Stimulated activated naive CD8-positive, alpha-beta T cell treated with anti-CD3 and anti-CD28 coated beads, Interleukin-15, Interleukin-2, amounts not matched to agents 100 U/mL and 50 U/mL, for 24 hours (primary cell): ENCODE data around the gene GPR151.
"Not testable (repeated sequence)": the region's sequence is repeated elsewhere in the genome, so short reads cannot be mapped to it uniquely, and the experiment has no call there.

ENCODE experiments used
- ATAC-seq: fragments of 150-1000 bp; cut with Tn5 transposase; one replicate; pipeline ENCODE4 v1.10.0; 2021
- DNase-seq: peaks from one replicate; pipeline ENCODE4 v3.0.0; 2021

The GPR151 gene

DNA sequence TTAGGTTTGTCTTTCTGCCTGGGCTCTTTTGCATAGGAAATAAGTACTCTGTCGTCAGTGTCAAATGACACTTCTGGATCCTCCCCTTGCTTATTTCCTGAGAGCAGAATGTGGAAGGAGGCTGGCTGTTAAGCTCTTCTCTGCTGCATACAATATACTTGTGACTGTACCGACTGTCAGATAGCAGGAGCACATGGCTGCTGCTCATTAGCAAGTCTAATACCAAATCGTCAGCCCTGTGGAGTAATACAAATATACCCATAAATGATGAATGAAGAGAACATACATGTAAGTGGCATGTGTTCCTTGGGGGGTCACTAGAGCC is at the start of gene GPR151:
Gene GPR151 (minus strand): TSS at position 40 of the 325 bp plus-strand sequence. CDS start 77 bp downstream, outside the sequence.
- DNase-seq (no peak), ATAC-seq (no peak)

DNA sequence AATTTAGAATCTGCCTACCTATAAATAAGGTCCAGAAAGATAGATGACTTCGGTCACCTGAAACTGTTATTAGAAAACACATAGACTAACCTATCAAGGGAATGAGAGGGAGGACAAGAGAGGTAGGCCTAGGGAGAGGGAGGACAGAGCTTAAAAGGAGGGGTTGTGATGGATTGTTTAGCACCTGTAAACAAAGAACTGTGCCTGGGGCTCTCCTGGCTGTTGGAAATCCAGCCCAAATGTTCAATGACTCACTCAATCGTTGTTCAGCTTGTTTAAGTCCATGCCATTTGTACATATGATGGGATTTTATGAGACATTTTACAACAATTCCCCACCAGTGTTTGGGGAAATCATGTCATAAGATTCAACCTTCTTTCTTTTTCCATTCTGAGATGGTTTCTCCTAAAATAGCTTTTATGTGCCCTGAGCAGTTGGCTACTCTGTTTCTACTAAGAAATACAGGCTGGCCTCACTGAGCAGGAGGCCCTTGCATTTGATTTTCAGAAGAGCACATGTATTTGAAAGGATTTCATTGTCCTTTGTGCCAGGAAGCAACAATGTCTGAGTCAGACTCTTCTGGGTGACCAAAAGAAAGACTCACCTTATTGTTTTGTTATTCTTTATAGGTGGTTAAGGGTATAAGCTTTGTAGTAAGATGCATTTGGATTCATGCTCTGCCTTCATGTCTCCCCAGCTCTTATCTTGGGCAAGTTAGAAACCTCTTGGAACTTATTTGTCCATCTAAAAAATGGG is 48.2 kb upstream of the GPR151 start:
- ATAC-seq (no peak), DNase-seq (no peak)

DNA sequence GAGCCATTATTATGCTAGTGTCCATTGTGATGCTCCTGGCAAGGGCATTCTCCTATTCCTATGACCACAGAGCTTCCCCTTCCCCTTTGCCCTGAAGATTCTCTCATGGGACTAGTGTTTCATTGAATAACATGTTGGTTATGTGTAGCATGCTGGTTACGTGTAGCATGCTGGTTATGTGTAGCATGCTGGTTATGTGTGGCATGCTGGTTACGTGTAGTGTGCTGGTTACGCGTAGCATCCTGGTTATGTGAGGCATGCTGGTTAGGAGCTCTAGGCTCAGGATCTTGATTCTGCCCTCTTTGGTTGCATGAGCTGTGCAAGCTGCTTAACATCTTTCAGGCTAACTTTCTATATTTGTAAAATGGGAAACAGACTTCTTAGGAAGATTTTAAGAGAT is 46.5 kb upstream of the GPR151 start:
- no peak for DNase-seq
- ATAC-seq, result no peak

DNA sequence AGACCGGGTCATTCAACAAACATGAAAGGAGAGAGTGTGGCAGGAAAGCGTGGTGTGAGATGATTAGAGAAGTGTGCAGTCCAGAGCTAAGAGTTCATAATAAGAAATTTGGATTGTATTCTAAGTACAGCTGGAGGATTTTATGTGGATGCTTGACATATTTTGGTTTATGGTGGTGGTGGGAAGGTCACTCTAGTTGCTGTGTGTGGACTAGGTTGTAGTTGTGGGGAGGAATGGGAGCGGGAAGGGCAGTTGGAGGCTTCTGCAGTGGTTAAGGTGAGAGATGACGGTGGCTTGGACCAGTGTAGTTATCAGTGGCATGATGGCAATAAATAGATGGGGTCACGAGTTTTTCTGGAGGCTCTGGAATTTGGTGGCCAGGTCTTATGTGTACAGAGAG is 45.7 kb upstream of the GPR151 start:
- DNase-seq (no peak), ATAC-seq (no peak)

DNA sequence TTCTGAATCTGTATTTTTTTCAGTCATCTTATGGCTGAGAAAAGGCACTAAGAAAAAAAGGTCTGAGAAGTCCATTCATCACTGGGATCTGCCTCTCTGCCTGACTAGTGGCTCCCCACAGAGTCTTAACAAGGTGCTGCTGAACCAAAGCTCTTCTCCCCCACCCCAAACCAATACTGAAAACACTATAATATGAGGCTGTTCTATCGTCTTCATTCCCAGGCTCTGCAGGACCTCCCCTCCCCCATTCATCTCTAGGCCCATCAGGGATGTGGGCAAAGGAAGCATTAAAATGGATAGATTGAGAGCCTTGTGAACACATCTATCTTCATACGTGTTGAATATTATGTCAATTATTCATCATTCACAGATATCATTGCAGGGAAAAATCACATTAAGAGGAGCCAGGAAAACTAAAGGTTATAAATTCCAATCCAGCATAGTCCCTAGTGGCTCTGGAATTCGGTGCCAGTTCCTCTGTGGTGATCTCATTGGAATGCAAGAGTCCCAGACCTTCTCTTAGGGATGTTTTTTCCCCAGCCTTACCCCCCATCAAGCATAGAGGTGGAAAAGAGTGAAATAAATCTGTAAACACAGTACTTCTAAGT is 44.3 kb upstream of the GPR151 start:
- DNase-seq (no peak), ATAC-seq (no peak)

DNA sequence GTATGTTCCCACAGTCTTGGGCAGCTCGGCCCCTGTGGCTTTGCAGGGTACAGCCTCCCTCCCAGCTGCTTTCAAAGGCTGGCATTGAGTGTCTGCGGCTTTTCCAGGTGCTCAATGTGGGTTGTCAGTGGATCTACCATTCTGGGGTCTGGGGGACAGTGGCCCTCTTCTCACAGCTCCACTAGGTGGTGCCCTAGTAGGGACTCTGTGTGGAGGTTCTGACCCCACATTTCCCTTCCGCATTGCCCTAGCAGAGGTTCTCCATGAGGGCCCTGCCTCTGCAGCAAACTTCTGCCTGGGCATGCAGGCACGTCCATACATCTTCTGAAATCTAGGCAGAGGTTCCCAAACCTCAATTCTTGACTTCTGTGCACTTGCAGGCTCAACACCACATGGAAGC is 40.9 kb upstream of the GPR151 start:
- DNase-seq, ATAC-seq: not testable (repeated sequence)

DNA sequence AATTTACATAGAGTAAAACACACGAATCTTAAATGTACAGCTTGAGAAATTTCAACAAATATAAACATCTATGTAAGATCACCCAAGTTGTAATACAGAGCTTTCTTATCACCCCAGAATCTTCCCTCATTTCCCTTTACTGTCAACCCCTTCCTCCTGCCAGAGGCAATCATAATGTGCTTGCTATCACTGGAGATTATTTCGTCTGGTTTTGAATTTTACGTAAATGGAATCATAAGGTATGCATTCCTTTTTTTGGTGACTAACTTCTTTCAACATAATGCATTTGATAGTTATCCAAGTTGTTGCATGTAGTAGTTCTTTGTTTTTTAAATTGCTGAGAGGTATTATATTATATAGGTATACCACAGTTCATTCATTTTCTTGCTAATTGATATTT is 37.5 kb upstream of the GPR151 start:
- no peak for DNase-seq
- no peak for ATAC-seq

DNA sequence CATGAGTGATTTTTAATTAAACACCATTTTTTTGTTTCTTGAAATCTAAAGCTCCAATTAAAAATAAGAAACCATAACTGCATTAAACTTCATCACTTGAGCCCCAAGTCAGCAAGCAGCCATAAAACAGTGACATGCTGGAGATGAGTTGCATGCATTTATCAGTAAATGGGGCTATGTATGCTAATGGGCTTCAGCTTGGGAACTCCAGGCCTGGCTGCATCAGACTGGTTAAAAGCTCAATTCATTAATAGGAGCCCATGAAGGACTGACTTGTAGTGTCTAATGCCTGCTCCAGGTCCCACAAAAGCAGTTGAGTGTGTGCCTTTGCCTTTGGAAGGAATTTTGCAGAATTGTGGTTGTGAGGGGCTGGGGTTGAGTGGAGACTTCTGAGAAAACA is 33.6 kb upstream of the GPR151 start:
- DNase-seq, result no peak
- ATAC-seq, result no peak

DNA sequence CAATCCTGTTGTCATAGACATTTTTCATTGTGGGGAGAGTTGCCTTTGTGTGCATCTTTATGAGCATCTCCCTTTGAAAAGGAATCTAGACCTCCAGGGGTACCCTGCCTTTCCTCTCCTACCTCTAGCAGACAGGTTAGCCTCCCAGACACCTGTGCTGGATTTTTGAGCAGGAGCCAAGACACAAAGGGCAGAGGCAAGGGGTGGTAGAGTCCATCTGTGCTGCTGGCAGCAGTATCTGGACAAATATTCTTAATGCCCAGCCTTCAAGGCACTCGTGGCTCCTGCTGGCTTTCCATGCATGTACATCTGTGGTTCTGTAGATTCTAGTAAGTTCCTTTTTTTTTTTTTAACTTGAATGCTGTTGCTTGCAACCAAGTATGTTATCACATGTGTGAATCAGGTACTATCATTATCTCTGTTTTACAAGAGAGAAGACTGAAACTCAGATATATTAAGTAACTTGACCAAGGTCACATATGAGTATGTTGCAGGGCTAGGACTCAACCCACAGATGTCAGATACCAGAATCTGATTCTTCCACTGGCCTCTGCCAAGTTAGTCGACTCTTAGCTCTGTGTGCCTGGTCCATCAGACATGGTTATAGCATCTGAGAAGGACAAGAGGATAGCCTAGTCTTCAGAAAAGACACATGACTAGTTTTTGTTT is 32.9 kb upstream of the GPR151 start:
- no peak for DNase-seq
- no peak for ATAC-seq

DNA sequence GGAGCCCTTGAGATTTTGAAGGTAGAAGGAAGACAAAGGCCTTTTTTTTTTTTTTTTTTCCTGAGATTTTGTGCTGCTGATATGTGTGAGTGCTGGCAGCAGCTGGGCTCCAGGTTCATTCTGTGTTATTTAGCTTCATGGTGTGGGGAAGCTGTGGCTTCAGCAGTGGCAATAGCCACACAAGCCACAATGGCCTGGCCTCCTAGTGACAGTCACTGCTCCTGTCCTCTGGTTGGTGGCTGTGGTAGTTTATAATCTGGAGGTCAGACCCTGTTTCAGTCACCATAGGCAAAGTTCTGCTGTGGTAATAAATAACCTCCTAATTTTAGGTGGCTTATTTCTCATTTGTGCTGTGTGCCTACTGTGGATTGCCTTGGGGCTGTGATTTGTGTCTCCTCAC is 28.2 kb upstream of the GPR151 start:
- DNase-seq (no peak), ATAC-seq (no peak)

DNA sequence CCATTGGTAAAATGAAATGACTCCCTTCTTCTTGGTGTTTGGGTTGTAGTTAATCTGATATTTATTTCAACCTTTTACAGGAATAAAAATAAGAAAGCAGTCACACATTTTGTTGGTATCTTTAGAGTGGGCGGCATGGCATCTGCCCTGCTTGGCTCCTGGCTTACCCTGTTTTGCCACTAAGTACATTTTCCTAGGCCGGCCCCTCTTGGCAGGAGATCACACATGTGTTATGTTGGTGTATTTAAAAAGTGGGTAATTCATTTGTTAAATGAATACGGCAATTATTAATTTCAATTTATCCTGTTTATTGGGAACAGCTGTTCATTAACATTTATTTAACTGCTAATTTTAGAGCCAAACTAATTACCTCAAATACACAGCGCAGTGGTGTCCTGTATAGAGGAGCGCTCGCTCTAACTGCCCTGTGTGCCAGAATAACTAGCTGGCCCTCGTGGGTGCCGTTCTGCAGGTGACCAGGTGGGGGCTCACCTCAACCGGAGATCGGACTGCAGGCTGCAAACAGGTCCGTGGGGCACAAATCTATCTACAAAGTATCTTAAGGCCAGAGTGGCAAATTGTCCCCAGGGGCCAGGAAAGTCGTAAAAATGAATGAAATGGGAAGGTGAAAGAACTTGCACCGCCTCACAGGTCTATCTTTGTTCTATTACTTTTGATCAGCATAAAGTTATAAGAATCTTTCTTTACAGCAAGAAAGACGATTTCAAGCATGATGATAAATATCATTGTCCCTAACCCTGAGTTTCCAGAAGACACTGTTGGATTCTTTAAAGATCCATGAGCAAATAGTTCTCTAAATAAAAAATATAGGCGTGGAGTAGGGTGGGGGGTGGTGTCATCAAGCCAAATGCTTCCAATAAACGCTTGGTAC is 26.2 kb upstream of the GPR151 start:
- ATAC-seq, result peak; percentile 86
- DNase-seq, result peak; percentile 76

DNA sequence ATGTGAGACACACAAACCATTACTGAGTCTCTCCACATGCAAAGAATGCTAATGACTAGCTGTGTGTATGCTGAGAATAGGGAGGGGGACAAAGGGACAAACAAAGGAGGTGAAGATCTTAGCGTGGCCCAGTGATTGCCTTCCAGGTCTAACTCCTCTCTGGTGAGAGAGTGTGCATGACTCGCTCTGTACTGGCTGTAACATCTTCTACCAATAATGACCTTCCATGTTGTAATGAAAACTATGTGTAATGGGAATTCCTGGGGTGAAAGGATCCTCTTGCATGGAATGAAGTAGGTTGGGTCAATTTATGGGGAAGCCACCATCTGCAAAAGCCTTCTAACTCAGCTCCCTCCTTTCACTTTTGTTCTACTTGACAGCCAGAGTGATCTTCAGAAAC is 24.4 kb upstream of the GPR151 start:
- DNase-seq (no peak), ATAC-seq (no peak)

DNA sequence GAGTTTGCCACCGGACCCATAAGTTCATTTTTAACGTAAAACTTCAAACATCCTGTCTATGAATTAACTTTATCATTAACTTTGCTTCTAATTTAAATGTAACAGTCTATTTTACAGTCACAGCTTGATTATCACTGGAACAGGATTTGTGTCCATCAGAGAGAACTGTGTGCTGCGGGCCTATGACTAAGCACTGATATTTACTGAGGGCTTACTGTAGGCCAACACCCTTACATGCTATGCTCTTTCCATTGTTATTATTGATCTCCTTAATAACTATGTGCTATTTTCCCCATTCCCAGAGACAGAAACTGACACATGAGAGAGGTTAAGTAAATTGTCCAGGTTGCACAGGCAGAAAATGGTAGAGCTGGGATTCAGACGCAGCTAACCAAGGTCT is 24.0 kb upstream of the GPR151 start:
- DNase-seq (no peak), ATAC-seq (no peak)

DNA sequence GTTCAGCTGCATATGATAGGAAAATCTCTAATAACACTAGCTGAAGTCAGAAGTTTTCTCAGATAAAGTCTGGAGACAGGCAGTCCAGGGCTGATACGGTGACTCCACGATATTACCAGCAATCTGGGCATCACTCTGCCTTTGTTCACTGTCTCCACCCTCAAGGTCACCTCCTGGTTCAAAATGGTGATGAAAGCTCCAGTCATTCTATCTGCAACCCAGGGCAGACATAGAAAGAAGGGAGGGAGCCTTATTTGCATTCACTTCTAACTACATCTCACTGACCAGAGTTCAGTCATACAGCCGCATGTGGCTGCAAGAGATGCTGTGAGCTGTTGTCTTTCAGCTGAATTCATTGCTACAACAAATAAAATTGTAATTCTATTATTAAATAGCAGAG is 22.4 kb upstream of the GPR151 start:
- DNase-seq (no peak), ATAC-seq (no peak)

DNA sequence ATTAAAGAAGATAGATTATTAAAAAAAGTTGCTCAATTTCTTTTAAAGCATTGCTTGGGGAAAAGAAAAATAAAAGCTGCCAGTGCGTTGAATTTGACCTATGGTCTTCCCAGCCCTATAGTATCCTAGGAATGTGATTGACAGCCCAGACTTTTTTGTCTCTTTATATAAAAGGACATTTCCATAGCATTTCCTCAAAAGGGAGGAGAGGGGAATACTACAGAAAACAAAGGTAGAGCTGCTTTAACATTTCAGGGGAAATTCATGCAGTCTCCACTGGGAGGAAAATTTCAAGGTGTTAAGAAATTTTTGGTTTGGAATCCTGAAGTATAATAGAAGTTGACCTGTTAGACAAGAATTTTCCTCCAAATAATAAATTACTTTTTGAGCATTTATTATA is 17.9 kb upstream of the GPR151 start:
- ATAC-seq (no peak), DNase-seq (no peak)

DNA sequence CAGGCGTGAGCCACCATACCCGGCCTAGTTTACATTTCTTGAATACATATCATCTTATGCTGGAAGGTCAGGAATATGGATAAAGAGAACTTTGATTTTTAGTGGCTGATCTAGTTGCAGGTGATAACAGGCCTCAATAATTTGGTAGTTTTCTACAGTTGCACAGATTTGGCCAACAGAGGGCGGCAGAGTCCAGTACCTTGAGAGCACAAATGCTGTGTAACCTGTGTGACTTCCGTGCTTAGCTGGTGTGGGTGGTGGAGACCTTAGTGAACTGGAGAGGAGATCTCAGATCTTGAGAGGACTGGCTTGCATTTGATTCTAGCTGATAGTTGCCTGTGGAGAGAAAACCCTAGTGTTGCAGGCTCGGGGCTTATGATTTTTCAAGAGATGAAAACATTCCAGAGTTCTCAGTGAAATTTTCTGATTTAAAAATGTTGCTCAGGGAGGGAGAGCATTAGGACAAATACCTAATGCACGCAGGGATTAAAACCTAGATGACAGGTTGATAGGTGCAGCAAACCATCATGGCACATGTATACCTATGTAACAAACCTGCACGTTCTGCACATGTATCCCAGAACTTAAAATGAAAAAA is 17.4 kb upstream of the GPR151 start:
- ATAC-seq, result peak; percentile 92
- DNase-seq, result peak; percentile 79

DNA sequence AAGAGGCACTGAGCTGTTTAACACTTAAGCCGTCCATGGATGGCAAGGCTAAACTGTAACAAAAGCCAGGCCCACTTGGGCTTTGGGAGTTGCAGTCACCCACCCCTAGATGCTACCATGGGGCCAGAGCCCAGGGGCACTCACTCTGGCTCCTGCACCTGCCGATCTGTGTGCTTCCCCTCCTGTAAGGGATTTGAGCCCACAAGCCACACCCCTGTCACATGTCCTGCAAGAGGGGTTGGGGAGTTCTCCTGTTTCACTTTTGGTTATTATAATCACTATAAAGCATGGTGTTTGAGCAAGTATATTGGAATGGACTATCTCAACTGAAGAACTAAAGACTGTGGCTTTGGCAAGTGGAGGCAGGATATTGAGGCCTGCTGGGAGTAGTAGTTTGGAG is 14.0 kb upstream of the GPR151 start:
- no peak for DNase-seq
- peak; percentile 21 for ATAC-seq

DNA sequence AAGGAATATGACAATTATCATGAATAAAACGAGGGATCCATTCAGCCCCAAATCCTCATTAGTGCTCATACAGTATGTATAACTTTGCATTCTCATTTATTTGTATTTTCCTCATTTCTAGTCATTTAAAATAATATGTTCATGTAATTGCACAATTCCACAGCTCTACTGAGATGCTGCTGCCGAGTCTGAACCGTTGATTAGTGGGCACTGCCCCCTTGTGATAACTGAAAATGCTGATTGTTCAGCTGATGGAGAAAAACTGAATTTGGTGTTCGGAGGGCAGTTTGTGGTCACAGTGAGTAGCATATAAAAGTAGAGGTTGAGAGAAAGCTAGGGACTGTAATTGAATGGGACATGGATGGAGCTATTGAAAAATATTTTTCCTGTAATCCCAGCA is 12.2 kb upstream of the GPR151 start:
- DNase-seq, result no peak
- no peak for ATAC-seq

DNA sequence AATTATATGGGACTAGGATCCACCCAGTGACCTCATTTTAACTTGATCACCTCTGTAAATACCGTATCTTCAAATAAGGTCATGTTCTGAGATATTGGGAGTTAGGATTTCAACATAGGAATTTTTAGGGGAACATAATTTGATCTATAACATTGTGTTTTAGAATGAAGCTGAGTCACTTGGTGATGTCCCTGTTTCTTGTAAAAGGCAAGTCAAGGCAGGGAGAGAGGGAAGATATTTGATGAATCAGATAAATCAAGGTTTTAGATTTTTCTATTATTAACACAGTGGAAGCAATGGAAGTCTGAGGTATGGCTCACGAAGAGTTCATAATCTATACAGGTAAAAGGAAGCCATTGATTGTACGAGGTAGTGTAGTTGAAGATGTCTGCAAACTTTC is 11.8 kb upstream of the GPR151 start:
- no peak for DNase-seq
- no peak for ATAC-seq

DNA sequence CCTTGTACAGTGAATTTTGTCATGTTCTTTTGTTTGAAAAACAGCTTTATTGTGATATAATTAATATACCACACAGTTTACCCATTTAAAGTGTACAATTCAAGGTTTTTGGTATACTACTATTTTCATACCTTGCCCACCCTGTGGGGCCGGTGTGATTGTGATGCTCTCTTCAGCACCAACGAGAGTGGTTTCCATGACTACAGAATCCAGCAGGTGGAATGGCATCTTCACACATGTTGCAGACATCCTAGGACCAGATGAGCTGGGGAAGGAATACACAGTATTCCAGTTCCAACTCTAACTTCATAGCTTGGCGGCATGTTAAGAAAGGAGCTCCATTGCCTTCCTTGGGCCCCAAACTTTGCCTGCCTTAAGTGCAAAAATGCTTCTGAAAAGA is 7.7 kb upstream of the GPR151 start:
- no peak for ATAC-seq
- DNase-seq, result no peak

DNA sequence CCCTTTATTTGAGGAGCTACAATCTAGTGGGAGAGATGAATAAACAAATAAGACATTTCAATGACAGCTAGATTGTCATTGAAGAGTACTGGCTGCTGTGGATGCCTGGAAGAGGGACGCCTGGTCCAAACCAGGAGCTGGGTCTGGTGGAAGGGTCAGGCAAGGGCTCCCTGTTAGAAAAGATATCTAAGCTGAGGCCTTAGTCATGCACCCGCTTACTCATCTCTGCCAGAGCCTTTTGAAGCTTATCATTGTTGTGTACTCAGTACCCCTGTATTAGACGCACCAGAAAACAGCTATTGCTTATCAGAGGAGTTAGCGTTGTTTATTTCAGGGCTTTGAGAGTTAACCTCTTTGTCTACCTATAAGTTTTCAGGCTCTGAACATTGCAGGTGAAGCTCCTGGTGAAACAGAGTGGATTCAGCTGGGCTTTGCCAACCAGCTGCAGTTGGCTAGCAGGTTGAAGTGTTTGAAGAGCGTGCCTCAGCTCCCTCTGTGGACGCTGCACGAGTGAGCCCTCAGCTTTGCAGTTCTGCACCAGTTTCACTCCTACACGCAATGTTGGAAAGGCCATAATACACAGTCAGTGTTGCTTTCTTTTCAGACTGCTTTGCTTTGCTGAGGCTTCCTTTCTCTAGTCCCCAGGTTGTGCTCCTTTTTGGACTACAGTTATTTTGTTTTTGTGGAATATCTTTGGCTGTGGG is 5.6 kb upstream of the GPR151 start:
- DNase-seq (no peak), ATAC-seq (no peak)

DNA sequence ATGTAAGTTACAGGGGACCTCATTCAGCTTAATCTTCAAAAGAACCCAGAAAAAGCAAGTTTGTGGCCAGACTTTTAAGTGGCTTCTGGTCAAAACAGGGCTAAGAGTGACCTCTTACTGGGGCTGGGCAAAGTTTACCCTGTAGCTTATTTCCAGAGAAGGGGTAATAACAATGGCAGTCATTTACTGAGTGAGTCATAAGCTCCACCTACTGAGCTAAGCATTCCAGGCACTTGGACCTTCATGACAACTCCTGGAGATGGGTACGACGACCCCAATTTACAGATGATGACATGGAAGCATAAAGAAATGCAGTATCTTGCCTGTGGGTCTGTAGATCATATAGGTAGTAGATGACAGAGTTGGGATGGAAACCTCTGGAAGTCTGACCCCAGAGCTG is 4.7 kb upstream of the GPR151 start:
- ATAC-seq, result no peak
- DNase-seq, result no peak
